CD14-positive monocyte (primary cell): ENCODE results near the gene FNDC3A. TPM values are rescaled to one million over a fixed set of nuclear protein-coding genes. Genes with fewer than 3 reads are reported as not detected.

Experiments used
- DNase-seq, 3 donors: peaks; one replicate each; pipeline ENCODE4 v3.0.0-alpha.2; 2011 to 2022
- H2AFZ ChIP-seq: 2 replicates; pipeline ENCODE4 v1.6.0; 2012; ENCODE audit warnings: mild to moderate bottlenecking, low read depth, low read length, inconsistent platforms; ENCODE audit not compliant: insufficient read depth, poor library complexity, severe bottlenecking
- H3K27ac ChIP-seq, 2 donors: 1 replicate in 1 of 2; 2 replicates in 1 of 2; pipeline ENCODE4 v1.5.1; 2012 to 2013; ENCODE audit warnings: low read length in 2 of 2, control low read depth in 1 of 2, inconsistent platforms in 1 of 2, low read depth in 1 of 2, mild to moderate bottlenecking in 1 of 2
- H3K27me3 ChIP-seq, 2 donors: one replicate each; pipeline versions ENCODE4 v1.6.0 to v1.6.1; 2011 to 2013; ENCODE audit warnings: low read length in 2 of 2; ENCODE audit not compliant: control insufficient read depth in 2 of 2, insufficient read depth in 2 of 2
- H3K36me3 ChIP-seq, 2 donors: replicated peaks in 1 of 2; 1 replicate in 1 of 2; 2 replicates in 1 of 2; pipeline versions ENCODE4 v1.5.1 to v1.6.1; 2012 to 2013; ENCODE audit warnings: low read length in 2 of 2, control low read depth in 1 of 2, inconsistent platforms in 1 of 2, mild to moderate bottlenecking in 1 of 2; ENCODE audit not compliant: insufficient read depth in 2 of 2, control insufficient read depth in 1 of 2
- H3K4me1 ChIP-seq, 2 donors: 1 replicate in 1 of 2; 2 replicates in 1 of 2; pipeline versions ENCODE4 v1.5.1 to v1.6.1; 2012 to 2013; ENCODE audit warnings: low read length in 2 of 2, control low read depth in 1 of 2, inconsistent platforms in 1 of 2, mild to moderate bottlenecking in 1 of 2, moderate library complexity in 1 of 2; ENCODE audit not compliant: insufficient read depth in 2 of 2, control insufficient read depth in 1 of 2
- H3K4me2 ChIP-seq: replicated peaks from 2 replicates; pipeline ENCODE3; 2012; ENCODE audit warnings: low read length, moderate library complexity, mild to moderate bottlenecking; ENCODE audit not compliant: poor library complexity, severe bottlenecking; ENCODE audit errors: extremely low read depth
- H3K4me3 ChIP-seq, 3 experiments: fragments of 200-600 bp in 1 of 3; sonication (generic) in 1 of 3; replicated peaks in 1 of 3; 1 replicate in 2 of 3; 2 replicates in 1 of 3; pipeline ENCODE4 v1.5.1; 2011 to 2013; ENCODE audit warnings: low read length in 3 of 3, mild to moderate bottlenecking in 3 of 3, control low read depth in 2 of 3, low read depth in 2 of 3, inconsistent platforms in 1 of 3, moderate library complexity in 1 of 3
- H3K79me2 ChIP-seq: 2 replicates; pipeline ENCODE4 v1.6.0; 2012; ENCODE audit warnings: mild to moderate bottlenecking, control low read depth, inconsistent platforms, low read length, moderate library complexity; ENCODE audit not compliant: insufficient read depth
- H3K9ac ChIP-seq: 2 replicates; pipeline ENCODE4 v1.6.0; 2017; ENCODE audit warnings: low read length, mild to moderate bottlenecking; ENCODE audit not compliant: insufficient read depth, poor library complexity, severe bottlenecking
- H3K9me3 ChIP-seq, 2 donors: replicated peaks in 1 of 2; 1 replicate in 1 of 2; 2 replicates in 1 of 2; pipeline versions ENCODE4 v1.5.1 to v1.6.1; 2012 to 2013; ENCODE audit warnings: low read length in 2 of 2, control low read depth in 1 of 2; ENCODE audit not compliant: control insufficient read depth in 1 of 2, insufficient read depth in 1 of 2
- H4K20me1 ChIP-seq: 2 replicates; pipeline ENCODE4 v1.6.0; 2012; ENCODE audit warnings: mild to moderate bottlenecking, low read length, control low read depth, moderate library complexity; ENCODE audit not compliant: insufficient read depth
- H3K27ac Mint-ChIP-seq, 7 donors: one replicate each; pipeline ENCODE4 v1.8.0; 2020; ENCODE audit warnings: mild to moderate bottlenecking in 7 of 7, mixed read lengths in 7 of 7, moderate library complexity in 6 of 7, inconsistent platforms in 2 of 7
- H3K27me3 Mint-ChIP-seq, 3 donors: one replicate each; pipeline ENCODE4 v1.8.0; 2021 to 2022; ENCODE audit warnings: low read depth in 3 of 3, mild to moderate bottlenecking in 3 of 3, mixed read lengths in 3 of 3, moderate library complexity in 3 of 3, inconsistent platforms in 1 of 3
- H3K36me3 Mint-ChIP-seq, 2 donors: one replicate each; pipeline ENCODE4 v1.8.0; 2020; ENCODE audit warnings: mixed read lengths in 2 of 2, inconsistent platforms in 1 of 2, mild to moderate bottlenecking in 1 of 2
- H3K4me1 Mint-ChIP-seq: one replicate; pipeline ENCODE4 v1.8.0; 2020; ENCODE audit warnings: mild to moderate bottlenecking, mixed read lengths
- H3K4me3 Mint-ChIP-seq, 2 donors: one replicate each; pipeline ENCODE4 v1.8.0; 2020; ENCODE audit warnings: mild to moderate bottlenecking in 2 of 2, mixed read lengths in 2 of 2, moderate library complexity in 1 of 2
- H3K9me3 Mint-ChIP-seq, 7 donors: one replicate each; pipeline ENCODE4 v1.8.0; 2020 to 2022; ENCODE audit warnings: mixed read lengths in 7 of 7, mild to moderate bottlenecking in 6 of 7, moderate library complexity in 6 of 7, inconsistent platforms in 2 of 7
- CTCF ChIP-seq: fragments of 200-600 bp; IDR thresholded peaks from one replicate; pipeline ENCODE4 v1.8.0; 2022; ENCODE audit warnings: antibody characterized with exemption, mild to moderate bottlenecking
- WGBS: methylation state at CpG from one replicate; pipeline ENCODE4 v1.1.5; 2013; ENCODE audit warnings: missing lambda C conversion rate; ENCODE audit not compliant: insufficient coverage; 5-methylcytosine and 5-hydroxymethylcytosine counted together
- intact Hi-C, 2 donors: fragments of 100-400 bp; cut with micrococcal nuclease; formaldehyde crosslinking; loops; one replicate each; pipeline versions ENCODE4 v1.15.0 to v1.15.1; 2023
- polyA plus RNA-seq, 3 donors: library from polyadenylated mRNA; depleted of rRNA in 1 of 3; unstranded in 2 of 3; stranded (reverse) in 1 of 3; fragments of 300-500 nt in 2 of 3; fragments of >200 nt in 1 of 3; fragmentation: Illumina TruSeq in 2 of 3; gene quantifications; 1 replicate in 2 of 3; 2 replicates in 1 of 3; pipeline ENCODE4 v1.2.3, GENCODE V29; 2012 to 2021

Gene FNDC3A
- polyA plus RNA-seq, 3 donors, result 8.3 to 27.0 (median 12.0) TPM

GRCh38 chr13:49108196-49108595 is 132.5 kb downstream of the FNDC3A start:
- no peak overlapping the region for H3K4me3 Mint-ChIP-seq
- no peak overlapping the region for H3K27ac Mint-ChIP-seq
- WGBS, result 39% methylated on average over 2 of the region's 2 CpGs

GRCh38 chr13:49110122-49110912 is 134.6 kb downstream of the FNDC3A start:
- peaks cover 7 to 12% of the 10 kb centered on the region in 2 donors for H3K36me3 Mint-ChIP-seq
- H3K4me3 Mint-ChIP-seq, result peak overlapping the region; percentile 75 to 92
- TF ChIP-seq CTCF, result no peak
- H3K4me2 ChIP-seq, result peak overlapping the region; percentile 86
- H3K36me3 ChIP-seq, result peaks cover 7 to 11% of the 10 kb centered on the region in 2 donors
- peaks cover 6% of the 10 kb centered on the region for H4K20me1 ChIP-seq
- peak overlapping the region in 1 of 2 donors; percentile 85 for H3K27ac ChIP-seq
- H3K9ac ChIP-seq, result peak overlapping the region; percentile 76
- WGBS, result 0% methylated on average over 5 of the region's 16 CpGs
- no peaks in the 10 kb centered on the region for H3K27me3 ChIP-seq
- H3K4me3 ChIP-seq, result peak overlapping the region; percentile 67 to 99 (median 91)
- H3K4me1 Mint-ChIP-seq, result peaks cover 27% of the 10 kb centered on the region
- H3K4me1 ChIP-seq, result peaks cover 43 to 44% of the 10 kb centered on the region in 2 donors
- no peaks in the 10 kb centered on the region for H3K9me3 Mint-ChIP-seq
- peaks cover 56% of the 10 kb centered on the region for H3K79me2 ChIP-seq
- no peaks in the 10 kb centered on the region for H3K9me3 ChIP-seq
- intact Hi-C loops, result no loop called here
- peak; percentile 78 to 90 (median 87) for DNase-seq
- H3K27ac Mint-ChIP-seq, result peak overlapping the region; percentile 65 to 93 (median 85)
- H2AFZ ChIP-seq, result peak overlapping the region; percentile 63
- no peaks in the 10 kb centered on the region for H3K27me3 Mint-ChIP-seq

More at GRCh38 chr13:49108196-49108595, 132.5 kb downstream of the FNDC3A start:
- Histone ChIP-seq H3K9me3 (no peaks in the 10 kb centered on the region), H4K20me1 (peaks cover 4% of the 10 kb centered on the region), H3K4me1 (peaks cover 36 to 39% of the 10 kb centered on the region in 2 donors), H3K79me2 (peaks cover 39% of the 10 kb centered on the region), H2AFZ (peak overlapping the region; percentile 47), H3K36me3 (peaks cover 0 to 7% of the 10 kb centered on the region in 2 donors), H3K4me2 (peak overlapping the region; percentile 43), H3K9ac (no peak overlapping the region), H3K27ac (peak overlapping the region in 1 of 2 donors; percentile 37), H3K4me3 (peak overlapping the region in 1 of 3 experiments; percentile 24), H3K27me3 (no peaks in the 10 kb centered on the region)
- no peaks in the 10 kb centered on the region for H3K27me3 Mint-ChIP-seq
- peak; percentile 12 to 50 (median 45) for DNase-seq
- intact Hi-C loops, result loop anchor here in 1 of 2 donors (10.0 kb wide), 1 partner anchor 177 kb away; no protein-coding TSS in a partner anchor
- H3K9me3 Mint-ChIP-seq, result no peaks in the 10 kb centered on the region
- TF ChIP-seq CTCF, result no peak
- H3K36me3 Mint-ChIP-seq, result peaks cover 5% of the 10 kb centered on the region in 2 donors
- peaks cover 18% of the 10 kb centered on the region for H3K4me1 Mint-ChIP-seq
